ENCODE results near the gene SECISBP2.
"Not testable (repeated sequence)": the region's sequence is repeated elsewhere in the genome, so short reads cannot be mapped to it uniquely, and the experiment has no call there.

SECISBP2 gene

DNA sequence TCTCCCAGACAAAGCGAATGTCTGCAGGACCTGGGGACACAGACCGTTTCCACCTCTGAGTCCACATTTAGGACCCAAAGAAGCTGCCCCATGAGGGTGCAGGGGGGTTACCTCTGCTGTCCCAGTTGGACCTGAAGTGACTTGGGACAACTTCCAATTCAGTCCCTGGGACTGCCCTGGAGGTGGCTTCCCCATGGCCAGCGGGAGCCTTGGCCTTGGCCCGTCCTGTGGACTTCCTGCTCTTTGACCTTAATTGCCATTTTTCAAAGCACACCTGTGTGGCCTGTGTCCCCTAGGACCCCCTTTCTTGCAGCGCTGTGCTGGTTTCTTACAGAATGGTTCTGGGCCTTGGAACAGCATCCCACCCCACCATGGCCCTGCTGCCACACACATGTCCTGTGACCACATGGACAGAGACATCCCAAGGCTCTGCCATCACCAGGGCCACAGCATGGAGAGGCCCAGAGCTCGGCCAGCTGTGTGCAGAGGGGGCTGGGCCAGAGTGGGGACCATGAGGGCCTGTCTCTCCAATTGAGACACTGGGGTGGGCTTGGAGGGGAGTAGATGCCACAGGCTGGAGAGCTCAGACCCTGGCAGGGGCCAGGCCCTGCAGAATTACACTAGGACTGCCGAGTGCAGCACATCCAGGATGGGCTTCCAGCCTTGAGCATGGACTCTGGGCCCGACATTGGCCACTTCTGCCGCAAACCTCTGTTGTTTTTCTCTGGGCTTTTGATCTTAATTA is 45.8 kb downstream of the SECISBP2 start:
- DNase-seq (ENCODE audit: low read depth in 2 of 3, low spot score in 2 of 3), result no peak

DNA sequence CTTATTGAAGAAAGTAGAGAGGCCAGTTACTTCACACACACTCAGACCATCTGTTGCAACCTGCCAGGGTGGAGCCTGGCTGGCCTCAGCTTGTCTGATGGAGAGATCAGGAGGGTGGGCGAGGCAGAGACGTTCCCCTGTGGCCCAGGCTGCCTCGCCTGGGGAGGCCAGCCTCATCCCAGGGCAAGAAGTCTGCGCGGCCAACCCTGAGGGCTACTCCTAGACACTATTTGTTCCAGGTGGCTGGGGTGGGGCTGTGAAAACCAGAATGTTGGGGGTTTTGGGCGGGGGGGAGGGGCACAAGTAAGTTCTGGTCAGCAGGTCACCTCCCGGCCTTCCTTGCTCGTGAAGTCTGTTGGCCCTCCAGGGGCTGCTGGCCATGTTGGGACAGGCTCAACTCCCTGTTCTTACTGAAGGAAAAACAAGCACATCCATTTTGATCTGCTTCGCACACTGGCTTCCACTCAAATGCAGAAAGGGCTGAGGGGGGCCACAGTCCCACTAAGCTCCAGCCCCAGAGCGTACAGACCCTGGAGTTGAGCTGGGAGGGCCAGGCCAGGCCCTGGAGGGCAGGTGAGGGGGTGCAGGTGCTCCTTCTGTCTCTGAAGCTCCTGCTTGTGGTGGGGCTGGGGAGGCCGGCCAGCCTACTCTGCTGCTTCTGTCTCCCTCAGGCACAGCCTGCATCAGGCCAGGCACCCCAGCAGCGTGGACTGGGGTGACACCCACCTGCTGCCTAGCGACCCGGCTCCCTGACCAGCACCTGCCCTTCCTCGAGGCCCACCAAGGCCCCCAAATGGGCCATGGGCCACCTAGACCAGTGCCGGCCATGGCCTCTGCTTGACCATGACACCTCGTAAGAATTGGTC is 46.6 kb downstream of the SECISBP2 start:
- no peak for DNase-seq (ENCODE audit: low read depth in 2 of 3, low spot score in 2 of 3)

DNA sequence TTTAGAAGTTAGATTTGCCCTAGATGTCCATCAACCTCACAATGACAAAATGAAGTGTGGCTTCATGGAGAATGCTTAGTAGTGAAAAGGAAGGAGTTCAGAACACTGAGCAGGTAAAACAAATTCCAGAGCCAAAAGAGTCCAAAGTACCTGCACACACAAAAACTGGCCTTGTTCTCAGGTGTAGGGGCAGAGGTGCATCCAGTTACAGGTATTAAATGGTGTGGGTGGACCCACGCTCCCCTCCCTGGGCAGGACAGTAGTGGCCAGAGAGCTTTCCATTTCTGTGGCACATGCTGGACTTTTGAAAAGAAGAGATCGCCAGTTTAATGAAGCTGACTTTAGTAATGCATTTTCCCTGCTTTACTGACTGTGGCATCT is 47.2 kb downstream of the SECISBP2 start:
- DNase-seq (ENCODE audit: low read depth in 2 of 3, low spot score in 2 of 3), result no peak

DNA sequence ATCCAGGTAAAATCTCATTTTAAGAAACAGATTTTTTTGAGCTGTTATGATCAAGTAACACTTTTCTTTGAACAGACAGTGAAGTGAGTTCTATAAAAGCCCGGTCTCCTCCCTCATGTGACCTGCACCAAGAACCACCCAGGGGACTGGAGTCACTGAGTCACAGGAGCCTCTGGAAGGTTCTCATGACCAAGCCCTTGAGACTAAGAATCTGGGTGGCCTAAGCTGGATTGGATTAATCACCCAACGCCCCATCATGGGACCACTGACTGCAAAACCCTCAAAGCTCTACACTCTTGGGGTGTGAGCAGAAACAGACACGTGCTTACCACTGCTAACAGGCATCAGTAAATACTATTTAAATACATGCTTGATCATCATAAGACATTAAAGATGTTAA is 48.4 kb downstream of the SECISBP2 start:
- no peak for DNase-seq (ENCODE audit: low read depth in 2 of 3, low spot score in 2 of 3)

GRCh38 chr9:89367281-89367680 is 49.0 kb downstream of the SECISBP2 start:
- DNase-seq (ENCODE audit: low read depth in 2 of 3, low spot score in 2 of 3), result no peak

DNA sequence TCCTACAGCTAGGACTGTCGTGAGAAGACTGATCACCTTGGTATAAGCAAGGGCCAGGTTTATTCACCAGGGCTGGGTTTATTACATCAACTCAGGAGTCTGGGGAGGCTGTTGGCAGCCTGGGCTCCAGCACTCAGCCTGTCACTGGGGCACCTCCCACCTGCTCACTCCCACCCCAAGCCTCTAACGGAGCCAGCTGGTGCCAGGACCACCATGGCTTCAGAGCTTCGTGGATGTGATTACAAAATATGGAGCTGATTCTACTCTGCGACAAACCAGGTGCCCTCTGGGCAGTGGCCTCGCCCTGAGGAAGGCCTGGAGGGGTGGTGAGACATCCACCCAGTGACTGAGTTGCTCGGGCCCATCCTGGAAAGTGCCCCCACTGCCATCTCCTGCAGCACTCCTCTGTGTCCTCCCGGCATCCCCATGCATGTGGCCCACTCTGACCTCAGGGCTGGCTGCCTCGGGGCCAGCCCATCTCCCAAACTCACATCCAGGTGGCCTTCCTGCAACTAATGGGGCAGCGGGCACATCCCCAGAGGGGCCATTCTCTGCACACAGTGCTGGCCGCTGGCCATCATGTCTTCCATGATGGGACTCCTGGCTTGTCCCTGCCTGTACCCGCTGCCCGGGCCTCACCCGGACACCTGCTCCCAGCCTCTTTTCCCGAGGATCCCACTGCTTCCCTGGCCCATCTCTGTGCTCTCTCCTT is 49.6 kb downstream of the SECISBP2 start:
- DNase-seq (ENCODE audit: low read depth in 2 of 3, low spot score in 2 of 3), result no peak

- no peak for DNase-seq (ENCODE audit: low read depth in 2 of 3, low spot score in 2 of 3)
Observed at GRCh38 chr9:89368550-89368949, 50.2 kb downstream of the SECISBP2 start.

- DNase-seq (ENCODE audit: low read depth in 2 of 3, low spot score in 2 of 3), result no peak
Observed at GRCh38 chr9:89368978-89369377, 50.7 kb downstream of the SECISBP2 start.

DNA sequence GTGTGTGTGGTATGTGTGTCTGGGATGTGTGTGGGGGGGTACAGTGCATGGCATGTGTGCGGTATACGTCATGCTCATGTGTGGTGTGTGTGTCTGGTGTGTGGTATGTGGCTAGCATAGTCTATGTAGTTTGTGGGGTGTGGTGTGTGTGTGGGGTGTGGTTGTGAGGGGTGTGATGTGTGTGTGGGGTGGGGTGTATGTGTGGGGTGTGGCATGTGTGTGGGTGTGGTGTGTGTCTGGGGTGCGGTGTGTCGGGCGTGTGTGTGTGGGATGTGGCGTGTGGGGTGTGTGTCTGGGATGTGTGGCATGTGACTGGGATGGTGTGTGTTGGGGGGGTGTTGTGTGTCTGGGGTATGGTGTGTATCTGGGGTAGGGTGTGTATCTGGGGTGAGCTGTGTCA is 52.3 kb downstream of the SECISBP2 start:
- DNase-seq (ENCODE audit: low read depth in 2 of 3, low spot score in 2 of 3), result no peak

DNA sequence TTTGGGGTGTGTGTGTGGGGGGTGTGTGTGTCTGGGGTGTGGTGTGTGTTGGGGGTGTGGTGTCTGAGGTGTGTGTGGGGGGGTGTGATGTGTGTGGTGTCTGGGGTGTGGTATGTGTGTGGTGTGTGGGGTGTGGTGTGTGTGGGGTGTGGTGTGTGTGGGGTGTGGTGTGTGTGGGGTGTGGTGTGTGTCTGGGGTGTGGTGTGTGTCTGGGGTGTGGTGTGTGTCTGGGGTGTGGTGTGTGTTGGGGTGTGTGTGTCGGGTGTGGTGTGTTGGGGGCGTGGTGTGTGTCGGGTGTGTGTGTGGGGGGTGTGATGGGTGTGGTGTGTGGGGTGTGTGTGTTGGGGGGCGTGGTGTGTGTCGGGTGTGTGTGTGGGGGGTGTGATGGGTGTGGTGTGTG is 53.5 kb downstream of the SECISBP2 start:
- not testable (repeated sequence) for DNase-seq (ENCODE audit: low read depth in 2 of 3, low spot score in 2 of 3)

GRCh38 chr9:89372230-89372816 is 54.0 kb downstream of the SECISBP2 start:
- DNase-seq (ENCODE audit: low read depth in 2 of 3, low spot score in 2 of 3), result no peak

DNA sequence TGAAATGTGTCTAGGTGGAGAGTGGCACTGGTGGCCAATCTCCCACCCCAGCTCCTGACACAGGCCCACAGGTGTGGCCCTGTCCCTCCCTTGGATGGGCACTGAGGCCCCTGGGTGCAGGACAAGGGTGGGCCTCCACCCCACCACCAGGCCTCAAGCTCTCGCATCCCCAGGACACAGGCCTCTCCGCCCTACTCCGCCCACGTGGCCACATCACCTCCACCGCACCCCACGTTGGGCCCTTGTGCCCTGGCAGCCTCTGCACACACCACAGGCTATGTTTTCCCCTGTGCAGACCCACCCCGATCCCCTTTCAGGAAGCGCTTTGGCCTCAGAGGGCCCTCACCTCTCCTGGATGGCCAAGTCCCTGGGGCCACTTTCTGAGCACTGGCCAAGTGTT is 54.7 kb downstream of the SECISBP2 start:
- DNase-seq (ENCODE audit: low read depth in 2 of 3, low spot score in 2 of 3), result no peak

DNA sequence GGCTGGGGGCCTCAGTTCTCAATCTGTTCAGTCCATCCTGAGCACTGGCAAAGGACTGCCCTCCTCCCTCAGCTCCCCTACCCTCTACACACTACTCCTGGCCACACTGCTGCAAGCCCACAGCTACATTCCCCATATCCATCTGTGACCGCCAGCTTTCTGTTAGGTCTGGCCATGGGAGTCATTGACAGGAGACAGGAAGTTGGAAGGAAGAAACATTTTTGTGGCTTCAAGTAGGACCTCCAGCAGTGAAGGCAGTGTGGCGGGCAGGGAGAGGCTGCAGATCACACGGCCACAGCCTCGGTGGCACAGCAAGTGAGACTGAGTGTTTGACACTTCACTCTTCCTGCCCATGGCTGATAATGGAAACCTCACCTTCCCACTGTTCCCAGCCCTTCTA is 55.9 kb downstream of the SECISBP2 start:
- DNase-seq (ENCODE audit: low read depth in 2 of 3, low spot score in 2 of 3), result no peak

GRCh38 chr9:89375191-89375760 is 57.0 kb downstream of the SECISBP2 start:
- no peak for DNase-seq (ENCODE audit: low read depth in 2 of 3, low spot score in 2 of 3)

GRCh38 chr9:89376286-89376685 is 58.0 kb downstream of the SECISBP2 start:
- no peak for DNase-seq (ENCODE audit: low read depth in 2 of 3, low spot score in 2 of 3)

DNA sequence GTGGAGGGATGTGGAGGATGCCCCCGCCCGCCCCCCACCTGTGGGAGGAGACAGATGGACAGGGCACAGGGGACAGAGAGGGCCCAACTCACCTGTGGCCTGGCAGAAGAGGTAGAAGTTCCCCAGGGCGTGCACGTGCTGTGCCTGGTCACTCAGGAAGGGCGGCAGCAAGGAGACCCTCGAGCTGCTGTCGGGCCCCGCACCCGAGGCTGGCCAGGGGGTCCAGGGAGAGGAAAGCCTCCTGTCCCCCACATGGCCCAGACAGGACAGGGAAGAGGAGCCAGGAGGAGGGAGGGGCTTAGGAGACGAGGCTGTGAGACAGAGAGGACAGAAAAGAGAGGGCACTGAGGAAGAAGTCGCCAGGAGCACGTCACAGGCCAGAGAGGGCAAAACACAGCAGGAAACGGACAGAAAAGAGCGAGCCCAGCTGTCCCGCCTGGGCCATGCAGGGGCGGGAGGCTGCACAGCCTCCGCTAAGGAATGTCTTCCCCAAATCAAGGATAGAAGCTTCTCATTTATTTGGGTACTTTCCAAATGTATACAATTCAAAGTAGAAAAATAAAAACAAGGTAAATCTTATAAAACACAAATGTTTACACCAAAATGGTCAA is 58.5 kb downstream of the SECISBP2 start:
- DNase-seq (ENCODE audit: low read depth in 2 of 3, low spot score in 2 of 3), result no peak

DNA sequence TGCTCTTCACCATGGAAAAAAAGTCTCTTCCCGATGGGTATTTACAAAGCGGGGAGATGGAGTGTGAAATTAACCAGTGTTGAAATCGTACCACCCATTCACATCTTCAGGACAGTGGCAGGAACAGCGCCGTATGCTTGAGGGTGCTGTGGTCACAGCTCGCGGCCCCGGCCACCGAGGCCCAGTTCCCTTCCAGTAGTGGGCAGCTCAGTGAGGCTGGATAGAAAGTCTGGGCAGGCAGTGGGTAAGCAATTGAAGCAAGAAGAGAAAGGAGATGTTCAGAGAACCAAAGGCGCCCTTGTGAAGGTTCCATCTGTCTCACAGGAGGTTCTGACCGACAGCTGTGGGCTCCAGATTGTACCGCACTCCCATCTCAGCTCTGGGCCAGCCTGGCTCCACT is 59.1 kb downstream of the SECISBP2 start:
- DNase-seq (ENCODE audit: low read depth in 2 of 3, low spot score in 2 of 3), result no peak

DNA sequence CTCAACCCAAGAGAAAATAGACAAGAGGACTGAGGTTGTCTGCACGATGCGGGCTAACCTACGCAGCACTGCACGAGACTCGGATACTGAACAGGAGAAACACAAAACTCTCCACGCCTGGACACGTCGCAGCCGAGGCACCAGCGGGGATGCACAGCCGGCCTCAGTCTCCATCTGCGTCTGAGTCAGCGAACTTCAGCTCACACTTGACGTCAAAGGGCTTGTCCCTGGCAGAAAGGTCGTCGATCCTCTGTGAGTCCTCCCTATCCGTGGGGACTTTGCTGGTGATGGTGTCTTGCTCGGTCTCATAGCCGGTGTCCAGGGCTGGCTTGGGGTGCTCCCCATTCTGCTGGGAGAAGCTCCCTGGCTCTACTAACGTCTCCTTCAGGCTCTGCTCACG is 60.2 kb downstream of the SECISBP2 start:
- no peak for DNase-seq (ENCODE audit: low read depth in 2 of 3, low spot score in 2 of 3)

- no peak for DNase-seq (ENCODE audit: low read depth in 2 of 3, low spot score in 2 of 3)
Observed at GRCh38 chr9:89379031-89379430, 60.7 kb downstream of the SECISBP2 start.

DNA sequence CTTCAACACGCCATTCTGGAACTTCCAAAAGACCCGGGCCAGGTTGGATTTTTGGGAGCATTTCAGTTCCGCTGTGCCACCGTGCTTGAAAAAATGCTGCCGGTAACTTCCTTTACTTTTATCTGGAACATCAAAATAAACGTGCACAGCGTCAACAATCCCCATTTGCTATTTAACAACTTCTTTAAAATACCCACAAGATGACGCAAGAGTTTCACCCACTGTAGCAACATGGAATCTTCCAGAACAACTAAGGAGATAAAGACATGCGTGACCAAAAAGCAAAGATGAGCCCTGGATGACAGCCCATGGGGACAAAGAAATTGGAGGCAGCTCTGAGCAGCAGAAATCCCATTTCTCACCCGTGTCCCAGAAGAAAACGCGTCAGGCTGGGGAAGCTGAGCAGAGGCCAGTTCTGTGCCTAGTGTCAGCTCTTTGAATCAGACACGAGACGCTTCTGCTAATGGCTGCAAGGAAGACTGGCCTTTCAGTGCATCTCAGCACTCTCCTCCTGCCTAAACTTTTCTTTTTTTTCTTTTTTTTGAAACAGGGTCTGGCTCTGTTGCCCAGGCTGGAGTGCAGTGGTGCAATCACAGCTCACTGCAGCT is 61.3 kb downstream of the SECISBP2 start:
- DNase-seq (ENCODE audit: low read depth in 2 of 3, low spot score in 2 of 3), result no peak
